Left lobe of liver (tissue), 2 donors: ENCODE data around the gene HHIPL1. TPM values are rescaled to one million over a fixed set of nuclear protein-coding genes. Genes with fewer than 3 reads are reported as not detected.
"Not testable (repeated sequence)": the region's sequence is repeated elsewhere in the genome, so short reads cannot be mapped to it uniquely, and the experiment has no call there.

Experiments used
- ATAC-seq: fragments of 200-7000 bp; cut with Tn5 transposase; one replicate; pipeline ENCODE4 v1.9.1; 2020; ENCODE audit warnings: mild to moderate bottlenecking, moderate library complexity
- DNase-seq: peaks from one replicate; pipeline ENCODE4 v3.0.0-alpha.2; 2020; ENCODE audit warnings: low spot score
- total RNA-seq: library from RNA; stranded (reverse); gene quantifications from one replicate; pipeline ENCODE4 v1.2.1, GENCODE V29; 2021
- donor health status: DM: no; HTN: no; CAD: no; lungs with moderate emphysema.
- donor health status: DM: no; HTN: yes; CAD: no.

The HHIPL1 gene
- total RNA-seq, 1 donor from 2014 or later, result 0.96 TPM

DNA sequence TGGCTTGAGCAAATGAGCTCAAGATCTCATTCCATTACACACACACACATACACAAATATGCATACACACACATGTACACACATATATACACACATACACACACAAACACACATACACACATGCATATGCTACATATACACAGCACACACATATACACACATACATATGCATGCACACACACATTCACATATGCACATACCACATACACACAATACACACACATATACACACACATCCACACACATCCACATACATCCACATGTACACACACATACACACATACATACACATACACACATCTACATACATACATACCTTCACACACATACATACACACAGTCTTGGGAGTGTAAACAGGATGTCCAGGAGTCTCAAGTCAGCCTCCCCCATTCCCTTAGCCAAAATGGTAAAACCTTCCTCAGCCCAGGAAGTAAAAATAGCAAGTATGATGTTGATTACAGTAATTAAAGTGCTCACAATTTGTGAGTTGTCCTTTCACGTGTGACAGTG is 12.8 kb downstream of the HHIPL1 start:
- DNase-seq (no peak), ATAC-seq (no peak)

DNA sequence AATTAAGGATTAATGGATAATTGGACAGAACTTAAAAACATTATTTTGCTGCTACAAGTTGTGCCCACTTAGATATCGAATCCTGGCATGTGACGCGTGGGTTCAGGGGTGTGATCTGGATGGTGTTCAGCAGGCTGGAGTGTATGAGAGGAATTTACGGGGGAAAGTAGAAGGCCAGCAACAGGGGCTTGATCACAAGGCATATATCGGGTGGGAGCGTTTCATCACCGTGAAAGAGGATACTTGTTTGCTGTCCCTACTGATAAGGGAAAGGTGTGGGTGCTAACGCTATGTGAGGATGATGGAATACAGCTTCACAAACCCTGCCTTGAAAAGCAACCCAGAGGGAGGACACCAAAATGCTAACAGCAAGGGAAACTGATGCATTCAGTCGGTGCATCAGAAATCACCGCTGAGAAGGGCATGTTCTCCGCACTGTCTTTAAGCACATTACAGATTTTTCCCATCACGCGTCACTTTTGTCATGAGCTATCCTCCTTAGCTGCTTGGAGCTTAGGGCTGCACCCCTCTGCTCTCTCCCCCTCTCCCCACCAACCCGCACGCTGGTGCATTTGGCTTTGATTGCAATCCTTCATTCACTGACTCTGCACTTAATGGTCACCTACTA is 13.4 kb downstream of the HHIPL1 start:
- ATAC-seq, result no peak
- no peak for DNase-seq

DNA sequence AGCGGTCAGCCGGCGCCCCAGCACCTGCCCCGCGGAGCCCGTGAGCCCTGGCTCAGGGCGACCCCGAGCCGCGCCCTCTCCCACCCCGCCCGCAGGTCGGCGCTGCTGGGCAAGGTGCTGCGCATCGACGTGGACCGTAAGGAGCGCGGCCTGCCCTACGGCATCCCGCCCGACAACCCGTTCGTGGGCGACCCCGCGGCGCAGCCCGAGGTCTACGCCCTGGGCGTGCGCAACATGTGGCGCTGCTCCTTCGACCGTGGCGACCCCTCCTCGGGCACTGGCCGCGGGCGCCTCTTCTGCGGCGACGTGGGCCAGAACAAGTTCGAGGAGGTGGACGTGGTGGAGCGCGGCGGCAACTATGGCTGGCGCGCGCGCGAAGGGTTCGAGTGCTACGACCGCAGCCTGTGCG is 14.4 kb downstream of the HHIPL1 start:
- DNase-seq (no peak), ATAC-seq (peak; percentile 19)

DNA sequence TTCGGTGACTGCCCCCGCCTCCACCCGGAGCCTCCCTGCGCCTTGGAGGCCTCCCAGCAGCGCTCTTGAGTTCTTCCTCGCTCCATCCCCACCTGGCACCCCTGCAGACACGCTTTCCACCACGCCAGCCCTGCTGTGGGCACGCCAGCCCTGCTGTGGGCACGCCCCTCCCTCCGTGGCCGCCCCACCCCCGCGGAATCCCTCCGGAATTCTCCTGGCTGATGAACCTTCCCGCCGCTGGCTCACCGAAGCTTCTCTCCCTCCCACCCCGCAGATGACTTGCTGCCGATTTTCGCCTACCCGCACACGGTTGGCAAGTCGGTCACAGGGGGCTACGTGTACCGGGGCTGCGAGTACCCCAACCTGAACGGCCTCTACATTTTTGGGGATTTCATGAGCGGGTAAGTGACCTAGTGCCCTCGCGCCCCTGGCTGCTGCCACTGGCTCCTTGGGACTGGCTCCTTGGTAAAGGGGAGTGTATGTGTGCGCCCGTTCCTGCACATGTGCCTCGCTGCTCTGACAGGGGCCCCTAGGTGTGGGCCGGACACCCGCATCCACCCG is 15.2 kb downstream of the HHIPL1 start:
- no peak for DNase-seq
- no peak for ATAC-seq

DNA sequence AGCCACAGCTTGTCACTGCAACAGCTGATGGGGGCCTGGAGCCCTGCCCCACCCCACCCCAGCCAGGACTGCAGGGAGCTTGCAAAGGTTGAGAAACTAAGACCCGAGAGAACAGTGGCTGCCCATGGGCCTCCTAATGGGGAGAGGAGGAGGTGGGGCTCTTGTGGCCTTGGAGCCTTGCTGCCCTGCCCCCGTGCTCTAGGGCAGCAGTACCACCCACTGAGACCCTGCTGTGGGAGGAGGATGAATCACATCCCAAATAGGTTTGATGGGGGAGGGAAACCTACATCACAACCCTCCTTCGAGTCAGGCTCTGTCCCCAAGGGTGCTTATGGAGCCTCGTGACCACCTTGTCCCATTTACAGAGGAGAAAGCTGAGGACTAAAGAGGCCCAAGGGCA is 15.9 kb downstream of the HHIPL1 start:
- no peak for DNase-seq
- ATAC-seq, result no peak

DNA sequence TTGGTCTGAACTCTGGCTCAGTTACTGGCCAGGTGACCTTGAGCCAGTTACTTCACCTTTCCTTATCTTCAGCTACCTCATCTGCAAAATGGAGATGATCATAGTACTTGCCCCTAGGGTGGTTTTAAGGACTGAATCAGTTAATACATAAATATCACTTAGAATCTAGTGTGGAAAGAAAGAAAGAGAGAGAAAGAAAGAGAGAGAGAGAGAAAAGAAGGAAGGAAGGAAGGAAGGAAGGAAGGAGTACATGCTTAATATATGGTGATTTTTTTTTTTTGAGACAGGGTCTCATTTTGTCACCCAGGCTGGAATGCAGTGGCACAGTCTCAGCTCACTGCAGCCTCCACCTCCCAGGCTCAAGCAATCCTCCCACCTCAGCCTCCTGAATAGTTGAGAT is 16.3 kb downstream of the HHIPL1 start:
- DNase-seq, ATAC-seq: not testable (repeated sequence)

DNA sequence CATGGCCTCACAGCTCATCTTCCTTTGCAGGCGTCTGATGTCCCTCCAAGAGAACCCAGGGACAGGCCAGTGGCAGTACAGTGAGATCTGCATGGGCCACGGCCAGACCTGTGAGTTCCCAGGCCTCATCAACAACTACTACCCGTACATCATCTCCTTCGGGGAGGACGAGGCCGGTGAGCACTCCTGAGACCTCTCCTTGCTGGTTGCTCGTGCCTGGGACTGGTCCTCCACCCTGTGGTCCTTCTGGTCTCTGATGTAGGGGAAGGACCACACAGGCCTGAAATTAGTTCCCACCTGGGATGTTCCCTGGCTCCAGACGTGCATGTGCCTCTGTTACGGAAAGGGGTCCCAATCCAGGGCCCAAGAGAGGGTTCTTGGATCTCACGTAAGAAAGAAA is 17.9 kb downstream of the HHIPL1 start:
- DNase-seq, result no peak
- no peak for ATAC-seq

DNA sequence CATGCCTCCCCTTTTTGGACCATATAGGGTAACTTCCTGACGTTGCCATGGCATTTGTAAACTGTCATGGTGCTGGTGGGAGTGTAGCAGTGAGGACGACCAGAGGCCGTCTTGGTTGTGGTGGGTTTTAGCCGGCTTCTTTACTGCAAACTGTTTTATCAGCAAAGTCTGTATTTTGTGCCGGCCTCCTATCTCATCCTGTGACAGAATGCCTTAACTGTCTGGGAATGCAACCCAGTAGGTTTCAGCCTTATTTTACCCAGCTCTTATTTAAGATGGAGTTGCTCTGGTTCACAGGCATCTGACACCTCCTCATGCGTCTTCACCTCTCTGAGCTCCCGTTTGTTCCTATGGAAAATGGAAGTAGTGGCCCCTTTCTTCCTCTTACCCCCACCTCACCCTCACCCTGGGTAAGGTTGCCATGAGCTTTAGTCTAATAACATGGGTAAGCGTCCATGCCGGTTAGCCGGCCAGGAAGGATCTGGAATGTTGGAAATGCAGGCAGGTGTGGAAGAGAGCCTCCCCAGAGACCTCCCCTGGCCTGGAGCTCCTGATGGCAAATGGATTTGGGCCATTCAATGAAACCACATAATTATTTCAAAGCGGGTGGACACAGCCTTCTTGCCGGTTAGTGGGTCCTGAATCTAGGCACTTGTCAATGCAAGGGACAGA is 18.6 kb downstream of the HHIPL1 start:
- DNase-seq, result no peak
- no peak for ATAC-seq

DNA sequence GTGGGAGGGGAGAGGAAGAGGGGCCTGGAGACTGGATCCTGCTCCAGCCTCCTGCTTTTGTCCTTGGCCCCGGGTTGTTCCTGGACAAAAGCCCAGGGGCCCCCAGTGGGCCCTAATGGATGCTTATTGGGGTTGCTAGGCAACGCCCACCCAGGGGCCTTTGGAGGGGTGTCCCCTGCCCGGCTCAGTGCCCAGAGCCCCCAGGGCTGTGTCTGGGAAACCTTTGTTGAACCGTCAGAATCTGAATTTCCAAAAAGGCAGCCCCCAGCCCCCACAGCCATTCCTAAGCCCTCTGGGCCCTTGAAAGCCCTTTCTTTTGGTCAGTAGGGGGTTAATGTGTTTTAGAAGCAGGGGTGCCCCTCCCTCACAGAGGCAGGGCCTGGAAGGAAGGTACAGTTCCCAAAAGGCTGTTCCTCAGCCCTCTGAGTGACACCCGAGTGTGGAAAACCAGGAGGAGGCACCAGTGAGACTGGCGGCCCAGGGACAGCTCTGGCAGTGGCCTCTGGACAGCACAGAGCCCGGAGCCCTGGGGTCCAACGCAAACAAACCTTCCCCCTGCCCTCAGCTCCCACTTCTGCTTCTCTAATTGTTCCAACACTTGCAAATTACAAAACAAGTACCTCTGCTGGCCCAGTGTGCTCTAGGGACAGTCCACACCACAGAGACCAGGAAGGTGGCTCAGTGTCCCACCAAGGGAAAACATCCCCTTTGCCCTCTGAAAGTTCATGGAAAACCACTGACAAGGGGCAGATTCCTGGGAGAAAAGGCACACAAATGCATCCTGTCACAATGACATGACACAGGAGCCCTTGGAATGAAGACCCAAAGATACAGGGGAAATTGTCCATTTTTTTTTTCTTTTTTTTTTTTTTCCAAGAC is 19.4 kb downstream of the HHIPL1 start:
- ATAC-seq (peak; percentile 40), DNase-seq (no peak)

DNA sequence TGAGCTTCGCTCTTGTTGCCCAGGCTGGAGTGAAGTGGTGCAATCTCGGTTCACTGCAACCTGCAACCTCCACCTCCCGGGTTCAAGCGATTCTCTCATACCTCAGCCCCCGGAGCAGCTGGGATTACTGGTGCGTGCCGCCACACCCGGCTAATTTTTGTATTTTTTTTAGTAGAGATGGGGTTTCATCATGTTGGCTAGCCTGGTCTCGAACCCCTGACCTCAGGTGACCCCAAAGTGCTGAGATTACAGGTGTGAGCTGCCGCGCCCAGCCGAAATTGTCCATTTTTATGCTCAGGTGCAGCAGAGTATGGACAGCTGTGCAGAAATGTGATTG is 20.0 kb downstream of the HHIPL1 start:
- DNase-seq, result no peak
- no peak for ATAC-seq

DNA sequence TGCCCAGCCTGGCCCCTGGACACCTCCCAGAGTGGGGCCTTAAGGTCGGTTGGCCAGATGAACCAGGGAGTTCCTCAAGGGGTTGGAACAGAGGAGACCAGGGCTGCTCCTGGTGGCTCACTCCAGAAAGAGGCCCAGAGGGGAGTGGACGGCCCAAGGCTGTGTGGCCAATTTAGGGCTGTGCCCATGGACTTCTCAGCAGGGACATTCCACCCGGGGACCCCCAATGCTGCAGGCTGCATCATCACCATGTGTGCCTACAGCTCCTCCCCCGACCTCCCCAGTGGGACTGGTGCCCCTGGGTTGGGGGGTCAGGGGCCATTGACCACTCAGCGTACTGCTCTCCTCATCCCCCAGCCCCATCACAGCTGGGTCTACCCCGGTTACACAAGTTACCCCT is 21.6 kb downstream of the HHIPL1 start:
- DNase-seq, result no peak
- no peak for ATAC-seq

DNA sequence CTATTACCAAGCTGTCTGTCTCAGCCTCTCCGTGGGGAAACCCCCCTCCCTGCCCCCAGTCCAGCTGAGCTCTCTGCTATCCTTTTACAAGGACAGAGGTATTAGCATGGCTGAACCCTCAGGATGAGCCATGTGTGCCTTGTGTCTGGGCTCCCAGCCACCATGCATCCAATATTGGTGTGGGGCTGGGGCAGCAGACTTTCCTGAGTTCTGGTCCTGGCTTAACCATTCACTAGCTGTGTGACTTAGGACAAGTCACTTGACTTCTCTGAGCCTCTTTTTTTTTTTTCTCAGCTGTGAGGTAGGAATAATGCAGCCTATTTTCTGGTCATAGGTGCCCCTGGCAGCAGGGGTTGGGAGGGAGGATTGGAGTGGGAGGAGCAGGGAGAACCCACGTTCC is 22.1 kb downstream of the HHIPL1 start:
- no peak for ATAC-seq
- no peak for DNase-seq

DNA sequence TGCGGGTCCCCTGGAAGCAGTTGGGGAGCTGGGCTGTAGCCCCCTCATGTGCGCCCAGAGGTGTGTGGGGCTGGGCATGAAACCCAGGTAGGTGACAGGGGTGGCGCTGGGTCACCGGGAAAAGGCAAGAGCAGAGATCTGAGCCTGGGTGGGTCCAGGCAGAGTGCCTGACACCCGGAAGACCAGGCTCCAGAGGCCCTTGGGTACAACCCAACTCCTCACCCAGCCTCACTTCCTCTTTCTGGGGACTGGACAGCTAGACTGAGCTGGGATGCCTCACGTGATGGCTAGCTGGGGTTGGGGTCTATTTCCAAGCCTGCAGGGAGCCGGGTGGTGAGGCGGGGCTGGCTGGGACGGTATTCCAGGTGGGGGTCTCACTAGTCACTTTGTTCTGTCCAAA is 22.9 kb downstream of the HHIPL1 start:
- ATAC-seq, result no peak
- no peak for DNase-seq

DNA sequence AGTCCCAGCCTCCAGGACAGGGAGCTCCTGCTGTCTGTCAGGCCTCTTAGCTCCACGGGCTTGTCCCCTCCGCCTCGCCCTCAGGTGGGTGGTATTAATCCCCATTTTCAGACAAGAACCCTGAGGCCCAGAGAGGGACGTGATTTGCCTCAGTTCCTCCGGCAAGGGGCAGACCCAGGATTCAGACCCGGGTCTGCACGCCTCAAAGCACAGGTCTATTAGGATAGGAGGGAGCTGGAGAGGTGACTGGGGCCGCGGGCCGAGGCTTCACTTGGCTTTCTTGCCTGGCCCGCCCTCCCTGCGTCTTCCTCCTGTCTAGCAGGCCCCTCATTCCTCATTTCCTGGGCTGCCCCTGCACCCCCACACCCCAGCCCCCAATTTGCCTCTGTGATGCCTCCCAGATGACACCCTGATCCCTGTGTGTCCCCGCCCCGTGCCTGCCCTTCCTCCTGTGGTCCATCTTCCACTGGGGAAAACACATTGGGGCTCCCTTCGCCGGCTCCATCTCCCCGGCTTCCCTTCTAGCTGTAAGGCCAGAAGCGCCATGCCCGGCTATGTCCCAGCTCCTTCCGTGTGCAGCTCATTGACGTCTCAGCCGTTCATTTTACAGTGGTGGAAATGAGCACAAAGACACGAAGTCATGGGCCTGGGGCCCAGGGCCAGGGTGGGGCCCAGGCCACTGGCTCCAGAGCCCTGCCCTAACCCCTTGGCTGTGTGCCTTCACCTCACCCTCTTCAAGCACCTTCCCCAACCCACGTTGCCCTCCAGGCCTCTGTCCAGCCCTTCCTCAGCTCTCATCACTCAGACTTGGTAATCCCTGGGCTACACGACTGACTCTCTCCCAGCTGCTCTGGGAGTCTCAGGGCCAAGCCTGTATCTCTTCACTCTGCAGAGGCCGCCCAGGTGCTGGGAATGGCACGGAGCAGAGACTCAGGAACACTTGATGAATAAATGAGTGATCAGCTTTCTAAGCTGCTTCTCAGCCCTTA is 23.7 kb downstream of the HHIPL1 start:
- ATAC-seq, result no peak
- DNase-seq, result no peak

DNA sequence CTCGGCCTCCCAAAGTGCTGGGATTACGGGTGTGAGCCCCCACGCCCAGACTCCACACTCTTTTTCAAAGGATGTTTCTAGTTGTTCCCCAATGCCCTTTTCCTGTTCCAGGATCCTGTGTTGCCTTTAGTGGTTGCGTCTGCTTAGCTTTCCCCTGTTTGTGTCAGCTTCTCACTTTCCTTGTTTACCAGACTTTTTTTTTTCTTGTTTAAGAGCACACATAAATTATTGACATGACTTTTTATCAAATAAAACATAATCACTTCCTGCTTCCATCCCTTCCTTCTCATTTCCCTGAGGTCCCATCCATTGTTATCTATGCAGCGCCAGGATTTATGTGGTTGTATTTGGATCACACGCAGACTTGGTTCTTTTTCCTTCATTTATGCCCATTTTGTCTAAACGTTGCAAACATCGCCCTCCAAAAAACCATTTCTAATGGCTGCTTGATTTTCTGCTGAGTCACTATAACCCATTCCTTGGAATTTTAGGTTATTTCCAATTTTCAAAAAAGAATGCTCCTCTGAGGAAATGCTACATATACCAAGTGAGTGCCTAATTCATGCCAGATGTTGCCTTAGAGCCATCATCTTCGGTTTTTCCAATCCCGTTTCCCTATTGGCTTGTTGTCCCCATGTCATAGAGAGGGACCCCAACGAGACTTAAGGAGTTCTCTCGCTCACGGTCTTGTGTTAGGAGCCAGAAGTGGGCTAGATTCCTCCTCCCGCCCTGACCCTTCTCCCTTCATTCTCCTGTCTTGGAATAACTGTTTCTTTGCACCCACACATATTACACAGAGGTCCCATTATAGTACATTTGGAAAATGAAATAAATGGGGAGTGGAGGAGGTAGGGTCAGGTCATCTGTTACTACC is 25.7 kb downstream of the HHIPL1 start:
- DNase-seq, result no peak
- no peak for ATAC-seq

DNA sequence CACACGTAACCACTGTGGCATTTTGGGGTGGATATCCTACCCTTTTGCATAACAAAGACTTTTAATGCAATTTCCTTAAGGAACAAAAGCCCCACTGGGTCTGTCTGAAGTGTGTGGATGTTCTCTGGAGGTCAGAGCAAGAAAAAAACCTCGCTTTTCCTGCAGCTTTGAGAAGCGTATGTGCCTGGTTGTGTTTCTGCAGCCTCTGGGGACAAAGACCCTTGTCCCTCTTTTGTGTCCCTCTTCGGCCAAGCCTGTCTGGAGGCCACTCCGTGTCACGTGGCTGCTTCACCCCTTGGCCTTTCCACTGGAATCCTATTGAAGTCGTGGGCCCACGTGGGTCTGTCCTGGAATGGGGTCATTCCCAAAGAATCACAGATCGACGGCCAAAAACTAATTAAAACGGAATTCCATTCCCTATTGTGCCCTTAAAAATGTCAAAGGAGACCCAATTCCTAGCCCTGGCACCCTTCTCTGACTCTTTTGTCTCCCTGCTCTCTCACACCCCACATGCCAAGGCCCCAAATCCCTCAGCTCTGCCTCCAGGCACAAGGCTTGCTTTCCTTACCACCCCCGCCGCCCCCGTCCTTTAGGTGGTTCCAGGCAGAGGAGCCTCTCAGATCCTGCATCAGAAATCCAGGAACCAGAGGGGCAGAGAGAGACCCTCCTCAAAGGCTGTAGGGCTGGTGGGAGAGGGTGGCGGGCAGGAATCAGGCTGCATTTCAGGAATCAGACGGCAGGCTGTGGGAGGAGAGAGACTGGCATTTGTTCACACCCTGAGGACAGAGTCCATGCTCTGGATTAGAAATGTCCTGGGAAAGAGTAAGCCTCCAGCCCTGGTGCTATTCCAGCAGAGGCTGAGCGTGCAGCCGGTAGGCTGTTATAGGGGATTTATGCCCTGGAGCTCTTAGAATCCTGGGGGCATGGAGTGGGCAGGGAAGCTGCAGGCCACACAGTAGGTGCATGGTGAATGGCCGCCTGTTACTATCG is 26.6 kb downstream of the HHIPL1 start:
- DNase-seq, result peak; percentile 67
- ATAC-seq, result peak; percentile 94

DNA sequence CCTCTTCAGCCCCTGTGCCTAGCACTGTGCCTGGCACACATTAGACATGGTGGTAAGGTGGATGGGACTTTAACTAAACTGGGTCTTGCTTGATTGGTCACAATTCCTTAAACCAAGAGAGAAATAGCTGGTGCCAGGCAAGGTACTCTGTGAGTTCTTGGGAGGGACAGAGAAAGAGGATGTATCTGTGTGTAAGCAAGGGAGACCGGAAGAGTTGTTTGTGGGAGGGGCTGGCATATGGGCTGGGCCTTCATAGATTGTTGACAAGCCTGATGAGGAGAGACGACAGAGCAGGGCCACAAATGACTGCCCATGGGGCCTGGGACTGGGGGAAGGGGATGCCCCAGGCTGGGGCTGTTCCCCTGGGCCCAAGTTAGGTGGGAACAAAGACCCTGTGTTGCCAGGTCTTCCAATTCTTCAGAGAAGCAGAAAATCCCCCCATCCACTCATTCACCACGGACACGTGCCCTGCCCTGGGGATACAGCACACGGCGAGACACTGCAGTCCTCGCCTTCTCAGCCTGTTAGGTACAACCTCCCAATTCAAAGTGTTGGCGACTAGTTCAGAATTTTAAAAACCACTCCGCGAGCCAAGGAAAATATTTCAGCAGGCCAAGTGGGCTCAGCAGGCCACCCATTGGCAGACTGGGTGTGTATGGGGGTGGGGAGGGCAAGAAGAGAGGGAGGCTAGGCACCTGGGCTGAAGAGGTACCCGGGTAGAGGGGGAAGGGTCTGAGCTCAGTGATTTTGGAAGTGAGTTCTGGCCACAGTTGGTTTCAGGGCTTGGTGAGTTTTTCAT is 27.8 kb downstream of the HHIPL1 start:
- DNase-seq (no peak), ATAC-seq (peak; percentile 16)
